Measurements from ENCODE around the gene ODAPH.

DNA sequence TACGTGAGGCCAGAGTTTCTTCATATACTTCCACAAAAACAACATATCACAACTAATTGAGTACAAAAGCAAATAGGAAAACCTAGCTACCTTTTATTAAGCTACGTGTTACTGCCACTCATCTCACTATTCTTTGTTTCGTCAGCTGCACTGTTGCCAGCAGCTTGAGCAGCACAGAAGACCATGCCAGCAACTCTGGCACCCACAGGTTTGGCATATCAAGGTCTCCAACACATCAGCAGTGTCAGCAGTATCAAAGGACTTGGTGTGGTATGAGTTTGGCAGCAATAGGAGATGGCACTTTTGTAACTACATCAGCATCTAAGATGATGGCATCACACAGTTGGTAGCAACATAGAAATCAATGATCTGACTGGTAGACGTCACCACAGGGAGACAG is 43.8 kb downstream of the ODAPH start:
- TF ChIP-seq CTCF (IDR thresholded peaks at IDR 0.05) (no peak), POLR2A (IDR thresholded peaks at IDR 0.05) (no peak)
